ENCODE results near the gene ITPR1. TPM values are rescaled to one million over a fixed set of nuclear protein-coding genes. Genes with fewer than 3 reads are reported as not detected.

Gene ITPR1
- total RNA-seq, 1 donor from 2014 or later = 143 TPM

DNA sequence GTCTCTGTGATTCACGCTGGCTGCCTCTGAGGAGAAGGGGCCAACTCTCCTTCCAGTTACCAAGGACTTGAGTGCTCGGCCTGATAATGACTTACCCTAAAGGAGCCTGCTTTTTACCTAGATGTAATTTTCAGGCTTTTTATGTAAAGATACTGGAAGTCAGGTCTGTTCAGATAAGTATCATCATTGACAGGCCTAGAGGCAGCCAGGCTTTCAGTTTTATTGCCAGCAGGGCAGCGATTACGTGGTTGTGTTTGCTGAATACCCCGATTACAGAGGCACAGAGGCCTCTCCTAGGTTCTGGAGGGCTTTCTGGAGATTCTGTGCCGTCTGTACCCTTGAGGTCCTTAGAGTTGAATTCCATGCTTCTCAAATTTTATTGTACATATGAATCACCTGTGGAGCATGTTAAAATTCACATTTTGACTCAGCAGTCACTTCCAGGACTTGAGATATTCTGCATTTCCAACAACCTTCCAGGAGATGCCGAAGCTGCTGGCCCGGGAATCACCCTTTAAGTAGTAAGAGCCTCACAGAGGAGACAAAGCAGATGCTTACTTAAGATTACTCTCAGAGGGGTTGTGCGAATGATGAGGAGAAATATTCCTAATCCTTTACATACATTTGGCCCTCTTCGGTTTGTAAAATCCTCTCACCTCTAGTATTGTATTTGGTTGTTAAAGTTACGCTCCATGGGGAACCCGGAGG, 326.0 kb downstream of the ITPR1 start:
- H3K4me1 Mint-ChIP-seq = peaks cover 22% of the 10 kb centered on the region

DNA sequence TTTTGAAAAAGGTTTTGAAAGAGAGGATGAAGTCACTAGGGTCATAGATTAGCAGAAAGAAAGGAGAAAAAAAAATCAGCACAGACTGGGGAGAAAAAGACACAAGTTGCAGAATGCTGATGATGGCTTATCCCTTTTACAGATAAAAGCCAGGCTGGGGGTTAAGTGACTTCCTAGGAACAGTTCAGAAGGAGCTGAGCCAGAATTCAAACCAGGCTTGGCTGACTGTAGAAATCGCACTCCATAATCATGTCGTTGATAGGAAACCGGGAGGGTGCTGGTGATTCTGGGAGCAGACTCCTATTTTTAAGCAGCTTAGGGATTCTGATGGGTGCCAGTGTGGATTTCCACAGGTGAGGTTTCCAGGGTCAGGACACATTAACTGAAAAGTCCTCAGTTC, 326.6 kb downstream of the ITPR1 start:
- no peak overlapping the region for H3K4me3 Mint-ChIP-seq
- TF ChIP-seq, protein P1, sequence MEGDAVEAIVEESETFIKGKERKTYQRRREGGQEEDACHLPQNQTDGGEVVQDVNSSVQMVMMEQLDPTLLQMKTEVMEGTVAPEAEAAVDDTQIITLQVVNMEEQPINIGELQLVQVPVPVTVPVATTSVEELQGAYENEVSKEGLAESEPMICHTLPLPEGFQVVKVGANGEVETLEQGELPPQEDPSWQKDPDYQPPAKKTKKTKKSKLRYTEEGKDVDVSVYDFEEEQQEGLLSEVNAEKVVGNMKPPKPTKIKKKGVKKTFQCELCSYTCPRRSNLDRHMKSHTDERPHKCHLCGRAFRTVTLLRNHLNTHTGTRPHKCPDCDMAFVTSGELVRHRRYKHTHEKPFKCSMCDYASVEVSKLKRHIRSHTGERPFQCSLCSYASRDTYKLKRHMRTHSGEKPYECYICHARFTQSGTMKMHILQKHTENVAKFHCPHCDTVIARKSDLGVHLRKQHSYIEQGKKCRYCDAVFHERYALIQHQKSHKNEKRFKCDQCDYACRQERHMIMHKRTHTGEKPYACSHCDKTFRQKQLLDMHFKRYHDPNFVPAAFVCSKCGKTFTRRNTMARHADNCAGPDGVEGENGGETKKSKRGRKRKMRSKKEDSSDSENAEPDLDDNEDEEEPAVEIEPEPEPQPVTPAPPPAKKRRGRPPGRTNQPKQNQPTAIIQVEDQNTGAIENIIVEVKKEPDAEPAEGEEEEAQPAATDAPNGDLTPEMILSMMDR (IDR thresholded peaks at IDR 0.05) = no peak
- no peaks in the 10 kb centered on the region for H3K27me3 Mint-ChIP-seq
- ChIA-PET CTCF (no interaction called here), POLR2A (no interaction called here)
- peaks cover 99% of the 10 kb centered on the region for H3K36me3 Mint-ChIP-seq (ENCODE audit: low read depth)
- DNase-seq (no peak), ATAC-seq (ENCODE audit: low read depth) (no peak)
- no peaks in the 10 kb centered on the region for H3K9me3 Mint-ChIP-seq
- H3K27ac Mint-ChIP-seq = no peak overlapping the region
- H3K4me1 Mint-ChIP-seq = peaks cover 28% of the 10 kb centered on the region
- intact Hi-C loops (cut with micrococcal nuclease) = loop anchor here (2.0 to 5.0 kb wide), 2 partner anchors 13 to 107 kb away; no protein-coding TSS in a partner anchor

More for the DNA sequence above, 326.0 kb downstream of the ITPR1 start:
- TF ChIP-seq, protein P1 (IDR thresholded peaks at IDR 0.05) = no peak
- Mint-ChIP-seq H3K4me3 (no peak overlapping the region), H3K36me3 (ENCODE audit: low read depth) (peaks cover 99% of the 10 kb centered on the region), H3K27ac (no peak overlapping the region), H3K9me3 (no peaks in the 10 kb centered on the region), H3K27me3 (no peaks in the 10 kb centered on the region)
- CTCF ChIA-PET = no interaction called here
- POLR2A ChIA-PET = no interaction called here
- no peak for ATAC-seq (ENCODE audit: low read depth)
- DNase-seq = no peak
- intact Hi-C loops (cut with micrococcal nuclease) = no loop called here

DNA sequence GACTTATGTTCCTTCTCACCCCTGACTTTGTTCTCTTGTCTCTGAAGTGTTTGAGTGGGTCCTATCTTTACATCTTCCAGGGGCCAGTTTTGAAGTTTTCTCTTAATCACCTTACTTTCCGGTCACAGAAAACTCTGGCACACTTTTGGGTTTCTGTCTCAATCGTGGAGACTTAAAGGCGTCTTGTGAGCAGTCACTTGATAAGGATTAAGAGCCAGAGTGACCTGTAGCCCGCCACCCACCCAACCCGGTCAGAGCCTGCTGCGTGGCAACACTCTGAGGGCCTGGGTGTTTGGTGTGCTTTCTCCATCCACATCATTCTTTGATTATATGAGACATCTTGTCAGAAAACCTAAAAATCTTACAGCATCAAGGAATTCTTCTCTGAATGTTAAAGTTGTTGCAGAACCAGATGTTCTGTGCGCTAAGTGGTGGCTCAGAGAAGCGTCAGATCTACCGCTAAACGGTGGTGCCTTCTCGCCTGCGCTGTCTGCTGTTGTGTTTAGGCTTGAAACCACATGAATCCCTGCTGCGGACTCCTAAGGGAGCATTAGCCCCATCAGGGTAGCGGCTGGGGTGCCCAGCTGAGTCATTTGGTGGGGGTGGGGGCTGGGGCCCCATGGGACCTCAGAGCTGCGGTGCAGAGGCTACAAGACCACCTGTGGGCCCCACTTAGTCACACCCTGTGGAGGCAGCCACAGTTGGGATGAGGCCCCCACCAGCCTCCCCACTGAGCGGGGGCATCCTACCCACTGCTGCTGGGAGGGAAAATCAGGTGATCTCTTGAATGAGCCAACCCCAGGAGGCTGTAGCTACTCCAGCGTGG, 327.4 kb downstream of the ITPR1 start:
- Mint-ChIP-seq H3K27ac (no peak overlapping the region), H3K4me1 (peaks cover 36% of the 10 kb centered on the region), H3K9me3 (no peaks in the 10 kb centered on the region), H3K27me3 (no peaks in the 10 kb centered on the region), H3K36me3 (ENCODE audit: low read depth) (peaks cover 98% of the 10 kb centered on the region), H3K4me3 (no peak overlapping the region)
- ATAC-seq (ENCODE audit: low read depth) = no peak
- POLR2A ChIA-PET = interaction anchor here (1.9 kb wide), 1 partner anchor 159 kb away, joined by 10 read pairs; the partner anchor contains the start of gene BHLHE40
- intact Hi-C loops (cut with micrococcal nuclease) = loop anchor here (2.0 to 5.0 kb wide), 2 partner anchors 14 to 108 kb away; no protein-coding TSS in a partner anchor
- DNase-seq = no peak
- CTCF ChIA-PET = interaction anchor here (1.1 kb wide), 1 partner anchor 156 kb away, joined by 3 read pairs; no protein-coding TSS in a partner anchor
- TF ChIP-seq, protein P1 (IDR thresholded peaks at IDR 0.05) = no peak

DNA sequence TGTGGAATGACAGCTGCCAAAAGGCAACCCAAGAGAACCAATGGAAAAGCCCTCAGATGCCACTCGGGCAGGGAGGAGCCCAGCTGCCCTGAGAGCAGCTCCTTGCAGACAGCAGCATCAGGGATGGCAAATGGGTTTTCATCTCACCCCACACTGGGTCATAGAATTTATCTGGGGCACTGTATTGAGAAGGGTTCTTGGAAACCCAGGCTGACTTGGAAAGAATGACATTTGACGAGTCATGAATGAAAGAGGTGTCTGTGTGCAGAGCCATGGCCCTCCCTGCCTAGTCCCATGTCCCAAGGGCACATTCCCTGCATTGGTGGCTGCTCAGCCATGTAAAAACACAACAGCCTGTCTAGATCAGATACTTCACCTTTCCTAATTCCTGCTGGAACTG, 328.2 kb downstream of the ITPR1 start:
- Mint-ChIP-seq H3K4me3 (no peak overlapping the region), H3K27ac (no peak overlapping the region), H3K27me3 (no peaks in the 10 kb centered on the region), H3K9me3 (no peaks in the 10 kb centered on the region), H3K36me3 (ENCODE audit: low read depth) (peaks cover 99% of the 10 kb centered on the region), H3K4me1 (peaks cover 44% of the 10 kb centered on the region)
- ChIA-PET POLR2A (interaction anchor here (0.6 to 1.9 kb wide), 4 partner anchors 155 to 192 kb away, joined by 3 to 10 read pairs (median 5); partner anchors contain the start of gene BHLHE40), CTCF (interaction anchor here (1.1 to 1.5 kb wide), 2 partner anchors 155 kb away, joined by 3 to 5 read pairs; no protein-coding TSS in a partner anchor)
- no peak for DNase-seq
- intact Hi-C loops (cut with micrococcal nuclease) = loop anchor here (2.0 to 5.0 kb wide), 2 partner anchors 15 to 109 kb away; no protein-coding TSS in a partner anchor
- TF ChIP-seq, protein P1 (IDR thresholded peaks at IDR 0.05) = no peak
- no peak for ATAC-seq (ENCODE audit: low read depth)

Measured in activated B cell treated with CpG ODN at 0.5 μM for 24 hours (primary cell).